Stimulated activated CD4-positive, alpha-beta T cell treated with anti-CD3 and anti-CD28 coated beads, Interleukin-12 subunit alpha, Interleukin-12 subunit beta, amount 100 ng/mL, for 4 hours (primary cell): ENCODE measurements around the gene OSBPL3.

Source experiments
- DNase-seq: peaks from one replicate; pipeline ENCODE4 v3.0.0-alpha.2; 2020

OSBPL3 gene

GRCh38 chr7:24891311-24891735 is 88.7 kb downstream of the OSBPL3 start:
- DNase-seq: no peak

GRCh38 chr7:24889611-24890010 is 90.4 kb downstream of the OSBPL3 start:
- no peak for DNase-seq

- DNase-seq: no peak
These were observed 91.3 kb downstream of the OSBPL3 start for GRCh38 chr7:24888653-24889052.

- DNase-seq: no peak
These were observed 94.3 kb downstream of the OSBPL3 start for GRCh38 chr7:24885716-24886115.

GRCh38 chr7:24885305-24885704 is 94.7 kb downstream of the OSBPL3 start:
- no peak for DNase-seq

GRCh38 chr7:24884401-24884800 is 95.6 kb downstream of the OSBPL3 start:
- no peak for DNase-seq

- no peak for DNase-seq
These were observed 96.4 kb downstream of the OSBPL3 start for GRCh38 chr7:24883622-24884013.

GRCh38 chr7:24882989-24883621 is 96.9 kb downstream of the OSBPL3 start:
- DNase-seq: no peak

GRCh38 chr7:24881623-24882022 is 98.4 kb downstream of the OSBPL3 start:
- DNase-seq: no peak

GRCh38 chr7:24880886-24881285 is 99.1 kb downstream of the OSBPL3 start:
- no peak for DNase-seq

GRCh38 chr7:24879291-24879690 is 100.7 kb downstream of the OSBPL3 start:
- no peak for DNase-seq

- DNase-seq: no peak
These were observed 102.1 kb downstream of the OSBPL3 start for GRCh38 chr7:24877790-24878311.

GRCh38 chr7:24874791-24875190 is 105.2 kb downstream of the OSBPL3 start:
- DNase-seq: no peak

- no peak for DNase-seq
These were observed 106.0 kb downstream of the OSBPL3 start for GRCh38 chr7:24873944-24874343.

GRCh38 chr7:24871770-24872169 is 108.2 kb downstream of the OSBPL3 start:
- DNase-seq: no peak

- no peak for DNase-seq
These were observed 109.2 kb downstream of the OSBPL3 start for GRCh38 chr7:24870766-24871165.

- no peak for DNase-seq
These were observed 110.4 kb downstream of the OSBPL3 start for GRCh38 chr7:24869572-24869971.

GRCh38 chr7:24868741-24869140 is 111.2 kb downstream of the OSBPL3 start:
- no peak for DNase-seq

GRCh38 chr7:24866004-24866615 is 113.9 kb downstream of the OSBPL3 start:
- DNase-seq: no peak

- no peak for DNase-seq
These were observed 115.7 kb downstream of the OSBPL3 start for GRCh38 chr7:24864214-24864817.

- no peak for DNase-seq
These were observed 116.4 kb downstream of the OSBPL3 start for GRCh38 chr7:24863626-24864025.

- DNase-seq: no peak
These were observed 117.5 kb downstream of the OSBPL3 start for GRCh38 chr7:24862461-24862860.

GRCh38 chr7:24861336-24861735 is 118.6 kb downstream of the OSBPL3 start:
- DNase-seq: no peak

GRCh38 chr7:24860611-24861010 is 119.4 kb downstream of the OSBPL3 start:
- DNase-seq: no peak
